ENCODE measurements around the gene FMNL1.
"Not testable (repeated sequence)": the region's sequence is repeated elsewhere in the genome, so short reads cannot be mapped to it uniquely, and the experiment has no call there.

Gene FMNL1

DNA sequence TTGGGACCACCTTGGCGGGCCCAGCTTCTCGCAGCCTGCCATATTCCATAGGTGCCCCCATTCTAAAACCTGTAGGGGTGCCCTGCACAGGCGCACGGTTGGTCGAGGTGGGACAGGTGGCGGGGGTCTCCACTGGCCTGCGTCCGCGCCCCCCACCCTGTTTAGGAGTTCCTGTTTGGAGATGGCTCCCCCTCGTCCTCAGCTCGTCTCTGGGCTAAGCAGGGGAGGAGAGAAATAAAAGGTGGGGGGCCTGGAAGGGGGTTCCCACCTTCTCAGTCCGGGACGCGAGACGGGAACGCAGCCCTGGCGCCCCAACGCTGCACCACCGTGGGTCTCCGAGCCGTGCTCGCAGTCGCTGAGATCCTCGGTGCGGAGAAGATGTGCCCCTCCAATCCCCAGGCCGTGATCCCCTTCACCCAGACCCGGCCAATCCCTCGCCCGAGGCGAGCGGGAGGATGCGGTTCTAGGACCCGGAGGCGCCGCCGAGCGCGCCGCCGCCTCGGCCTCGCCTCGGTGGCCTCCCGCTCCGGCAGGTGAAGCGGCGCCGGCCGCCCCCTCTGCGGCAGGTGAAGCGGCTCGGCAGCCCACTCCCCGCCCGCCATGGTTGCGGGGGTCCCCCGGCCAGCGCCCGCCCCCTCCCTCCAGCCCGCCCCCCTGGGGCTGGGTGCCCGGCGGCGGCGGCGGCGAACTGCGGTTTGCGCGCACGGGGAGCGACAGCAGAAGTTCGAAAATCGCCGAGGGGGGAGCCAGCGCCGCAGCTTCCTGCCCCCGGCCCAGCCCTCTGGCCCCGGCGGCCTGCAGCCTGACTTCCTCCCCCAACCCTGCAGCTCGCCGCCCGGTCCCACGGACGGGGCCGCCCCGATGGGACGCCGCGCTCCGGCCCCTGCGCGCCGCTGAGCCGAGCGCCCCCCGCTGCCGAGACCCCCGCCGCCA is at the start of gene FMNL1:
TSS of gene FMNL1 (plus strand) at position 805 of the 933 bp plus-strand sequence. CDS start 240 bp downstream, outside the sequence.
- DNase-seq (ENCODE audit: low read depth in 2 of 2): no peak

DNA sequence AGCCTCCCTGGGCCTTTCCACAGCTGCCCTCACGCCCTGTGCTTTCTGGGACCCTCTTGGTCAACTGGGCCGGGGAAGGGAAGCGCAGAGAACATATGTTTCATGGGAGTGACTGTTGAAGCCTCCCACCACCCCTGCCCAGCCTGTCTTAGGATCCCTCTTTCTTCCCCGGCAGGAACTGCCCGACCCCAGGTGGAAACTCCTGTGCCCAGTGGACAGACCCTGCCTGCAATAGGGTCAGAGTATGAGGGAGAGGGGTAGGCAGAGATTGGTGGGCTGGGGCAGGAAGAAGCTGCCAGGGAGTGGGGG is 49.5 kb upstream of the FMNL1 start:
- no peak for DNase-seq (ENCODE audit: low read depth in 2 of 2)

- no peak for DNase-seq (ENCODE audit: low read depth in 2 of 2)
Measured at GRCh38 chr17:45172541-45173286, 49.0 kb upstream of the FMNL1 start.

GRCh38 chr17:45175759-45176115 is 45.9 kb upstream of the FMNL1 start:
- no peak for DNase-seq (ENCODE audit: low read depth in 2 of 2)

DNA sequence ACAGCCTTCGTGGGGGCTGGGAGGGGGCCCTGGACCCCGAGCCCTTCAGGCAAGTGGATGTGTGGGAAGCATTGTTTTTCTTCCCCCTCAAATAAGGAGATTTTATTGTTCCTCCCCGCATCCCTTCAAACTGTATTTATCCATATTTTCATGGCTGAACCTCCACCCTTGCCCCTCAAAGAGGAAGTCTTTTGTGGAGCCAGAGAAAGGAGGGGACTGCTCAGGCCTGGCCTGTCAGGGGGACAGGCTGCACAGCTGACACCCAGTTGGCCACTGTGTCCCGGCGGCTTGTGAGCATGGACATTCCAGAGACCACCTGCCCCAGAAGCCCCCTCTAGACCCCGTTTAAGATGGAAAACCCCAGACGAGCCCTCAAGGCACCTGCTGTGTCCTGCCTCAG is 44.1 kb upstream of the FMNL1 start:
- DNase-seq (ENCODE audit: low read depth in 2 of 2): no peak

DNA sequence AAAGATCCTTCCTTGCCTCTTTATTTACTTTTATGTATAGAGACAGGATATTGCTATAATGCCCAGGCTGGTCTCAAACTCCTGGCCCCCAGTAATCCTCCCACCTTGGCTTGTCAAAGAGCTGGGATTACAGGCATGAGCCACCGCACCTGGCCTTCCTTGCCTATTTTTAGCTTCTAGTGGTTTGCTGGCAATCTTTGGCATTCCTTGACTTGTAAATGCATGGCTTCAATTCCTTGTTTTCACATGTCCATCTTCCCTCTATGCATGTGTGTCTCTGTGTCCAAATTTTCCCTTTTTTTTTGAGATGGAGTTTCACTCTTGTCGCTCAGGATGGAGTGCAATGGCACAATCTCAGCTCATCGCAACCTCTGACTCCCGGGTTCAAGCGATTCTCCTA is 37.5 kb upstream of the FMNL1 start:
- no peak for DNase-seq (ENCODE audit: low read depth in 2 of 2)

GRCh38 chr17:45186801-45187354 is 34.8 kb upstream of the FMNL1 start:
- no peak for DNase-seq (ENCODE audit: low read depth in 2 of 2)

DNA sequence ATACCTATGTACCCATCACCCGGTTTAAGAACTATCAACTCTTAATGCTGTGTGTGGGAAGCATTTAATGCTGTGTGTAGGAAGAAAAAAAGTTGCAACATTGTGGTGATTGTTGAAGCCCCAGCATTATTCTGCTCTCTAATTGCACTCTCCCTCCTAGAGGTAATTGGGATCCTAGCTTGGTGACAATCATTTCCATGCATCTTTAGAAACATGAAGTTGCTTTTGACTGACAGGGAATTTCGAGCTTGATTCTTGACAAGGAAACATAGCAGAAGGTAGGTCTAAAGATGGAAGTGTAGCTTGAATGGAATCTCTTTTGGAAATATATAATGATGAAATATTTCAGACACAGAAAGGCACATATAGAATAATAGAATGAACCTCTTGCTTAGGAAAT is 32.7 kb upstream of the FMNL1 start:
- no peak for DNase-seq (ENCODE audit: low read depth in 2 of 2)

- DNase-seq (ENCODE audit: low read depth in 2 of 2): no peak
Measured at GRCh38 chr17:45190503-45191255, 31.0 kb upstream of the FMNL1 start.

- no peak for DNase-seq (ENCODE audit: low read depth in 2 of 2)
Measured at GRCh38 chr17:45195424-45195823, 26.3 kb upstream of the FMNL1 start.

DNA sequence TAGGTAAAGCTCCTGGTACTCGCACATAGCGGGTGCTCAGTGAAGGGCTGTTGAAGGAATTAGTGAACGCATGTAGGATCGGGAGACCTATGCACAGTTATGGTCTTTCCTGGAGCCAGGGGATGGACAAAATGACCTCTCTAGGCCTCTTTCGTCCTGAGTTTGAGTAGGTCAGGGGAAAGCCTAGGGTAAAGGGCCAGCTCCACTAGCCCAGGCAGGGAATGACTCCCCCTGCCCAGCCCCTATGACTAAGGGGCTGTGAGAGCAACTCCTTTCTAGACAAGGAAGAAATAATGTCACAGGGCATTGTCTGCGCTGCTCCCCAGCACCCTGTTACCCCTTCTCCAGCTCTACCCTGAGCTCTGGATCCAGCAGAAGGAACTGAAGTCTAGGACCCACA is 24.6 kb upstream of the FMNL1 start:
- DNase-seq (ENCODE audit: low read depth in 2 of 2): no peak

DNA sequence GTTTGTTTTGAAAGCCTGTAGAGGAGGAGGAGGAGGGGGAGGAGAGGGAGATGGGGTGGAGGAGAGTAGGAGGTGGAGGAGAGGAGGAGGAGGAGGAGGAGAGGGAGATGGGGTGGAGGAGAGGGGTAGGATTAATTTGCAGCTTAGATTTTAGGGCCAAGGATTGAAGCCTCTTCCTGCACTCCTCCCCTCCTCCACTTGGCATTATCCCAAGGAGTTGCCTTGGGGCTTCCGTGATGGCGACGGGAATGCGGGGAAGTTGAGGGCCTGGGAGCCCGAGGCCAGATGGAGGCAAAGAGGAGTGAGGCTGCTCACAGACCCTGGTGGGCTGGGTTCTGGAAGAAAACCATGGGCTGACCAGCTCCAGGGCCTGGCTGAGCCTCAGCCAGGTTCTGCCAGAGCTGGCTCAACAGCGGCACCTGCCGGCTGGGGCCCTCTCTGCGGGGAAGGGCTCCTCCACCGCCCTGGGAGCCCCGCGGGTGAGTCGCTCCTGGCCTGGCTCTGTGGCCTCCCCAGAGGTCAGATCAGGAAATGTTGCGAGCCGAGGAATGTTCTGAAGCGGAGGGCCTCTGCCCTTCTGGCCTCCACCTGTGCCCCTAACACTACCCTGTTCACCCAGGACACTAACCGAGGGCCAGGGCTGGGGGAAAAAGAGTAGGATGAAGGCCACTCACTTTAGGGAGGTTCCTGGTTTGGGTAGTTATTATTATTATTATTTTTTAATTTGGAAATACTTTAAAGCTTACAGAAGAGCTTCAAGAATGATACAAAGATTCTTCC is 23.9 kb upstream of the FMNL1 start:
- peak; percentile 61 to 65 for DNase-seq (ENCODE audit: low read depth in 2 of 2)

DNA sequence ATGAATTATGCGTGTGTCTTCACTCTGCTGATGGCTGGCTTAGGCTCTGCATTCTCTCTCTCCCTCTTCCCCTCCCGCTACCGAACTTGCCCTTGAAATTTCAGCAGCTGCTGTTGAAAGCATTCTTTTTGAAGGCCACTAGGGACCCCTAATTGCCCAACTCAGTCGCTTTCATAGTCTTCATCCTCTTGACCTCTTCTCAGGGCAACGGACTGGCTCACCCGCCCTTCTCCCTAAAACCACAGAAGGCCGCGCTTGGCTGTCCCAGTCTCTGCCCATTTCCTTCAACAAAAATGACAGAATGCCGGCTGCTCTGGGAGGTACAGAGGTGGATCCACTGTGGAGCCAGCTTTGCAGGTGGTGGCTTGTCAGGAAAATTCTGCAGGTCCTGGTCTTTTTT is 21.0 kb upstream of the FMNL1 start:
- no peak for DNase-seq (ENCODE audit: low read depth in 2 of 2)

- DNase-seq (ENCODE audit: low read depth in 2 of 2): no peak
Measured at GRCh38 chr17:45201457-45201856, 20.2 kb upstream of the FMNL1 start.

DNA sequence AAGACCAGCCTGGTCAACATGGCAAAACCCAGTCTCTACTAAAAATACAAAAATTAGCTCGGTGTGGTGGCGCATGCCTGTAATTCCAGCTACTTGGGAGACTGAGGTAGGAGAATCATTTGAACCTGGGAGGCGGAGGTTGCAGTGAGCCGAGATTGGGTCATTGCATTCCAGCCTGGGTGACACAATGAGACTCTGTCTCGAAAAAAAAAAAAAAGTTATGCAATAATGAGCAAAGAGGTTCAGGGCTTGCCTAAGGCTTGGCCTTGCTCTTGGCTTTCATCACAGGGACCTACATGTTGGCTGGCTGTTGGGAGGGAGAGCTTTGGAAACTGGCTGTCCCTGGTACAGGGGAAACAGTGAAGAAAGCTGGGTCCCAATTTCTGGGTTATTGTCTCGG is 19.8 kb upstream of the FMNL1 start:
- not testable (repeated sequence) for DNase-seq (ENCODE audit: low read depth in 2 of 2)

DNA sequence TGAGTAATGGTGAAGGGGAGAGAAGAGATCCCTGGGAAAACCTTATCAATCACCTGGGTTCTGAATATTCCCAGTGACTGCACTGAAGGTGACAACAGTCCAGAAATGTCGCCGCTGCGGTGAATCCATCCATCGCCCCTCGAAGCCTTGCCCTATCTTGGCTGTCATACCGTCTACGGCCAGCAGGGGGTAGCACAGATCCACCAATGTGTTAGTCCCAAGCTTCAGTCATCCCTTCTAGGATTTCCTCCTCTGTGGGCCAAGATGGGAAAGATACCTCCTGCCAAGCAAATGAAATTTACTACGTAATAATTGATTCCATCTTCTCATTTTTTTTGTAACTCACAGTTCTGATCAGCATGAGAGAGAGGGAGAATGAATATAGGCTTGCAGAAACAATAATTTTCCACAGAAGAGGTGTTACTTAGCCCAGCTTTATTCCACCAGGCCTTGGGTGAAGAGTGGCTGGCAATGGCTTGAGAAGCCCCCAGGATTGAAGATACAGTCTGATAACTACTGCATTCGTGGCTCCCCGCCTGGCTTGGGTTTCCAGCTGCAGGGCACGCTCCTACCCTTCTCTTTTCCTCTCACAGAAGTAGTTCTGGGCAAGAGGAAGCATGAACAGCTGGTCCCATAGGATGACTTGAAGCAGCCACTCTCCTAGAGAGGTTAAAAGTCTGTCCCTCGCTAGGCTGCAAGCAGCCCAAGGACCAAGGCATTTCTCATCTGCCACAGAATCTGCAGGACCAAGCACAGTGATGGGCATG is 2.6 kb upstream of the FMNL1 start:
- DNase-seq (ENCODE audit: low read depth in 2 of 2): peak in 1 of 2 donors; percentile 74

- no peak for DNase-seq (ENCODE audit: low read depth in 2 of 2)
Measured at GRCh38 chr17:45220079-45220478, 1.6 kb upstream of the FMNL1 start.

GRCh38 chr17:45222014-45222288 is 266 bp downstream of the FMNL1 start:
- DNase-seq (ENCODE audit: low read depth in 2 of 2): no peak

GRCh38 chr17:45222289-45222995 is 757 bp downstream of the FMNL1 start:
- DNase-seq (ENCODE audit: low read depth in 2 of 2): no peak

DNA sequence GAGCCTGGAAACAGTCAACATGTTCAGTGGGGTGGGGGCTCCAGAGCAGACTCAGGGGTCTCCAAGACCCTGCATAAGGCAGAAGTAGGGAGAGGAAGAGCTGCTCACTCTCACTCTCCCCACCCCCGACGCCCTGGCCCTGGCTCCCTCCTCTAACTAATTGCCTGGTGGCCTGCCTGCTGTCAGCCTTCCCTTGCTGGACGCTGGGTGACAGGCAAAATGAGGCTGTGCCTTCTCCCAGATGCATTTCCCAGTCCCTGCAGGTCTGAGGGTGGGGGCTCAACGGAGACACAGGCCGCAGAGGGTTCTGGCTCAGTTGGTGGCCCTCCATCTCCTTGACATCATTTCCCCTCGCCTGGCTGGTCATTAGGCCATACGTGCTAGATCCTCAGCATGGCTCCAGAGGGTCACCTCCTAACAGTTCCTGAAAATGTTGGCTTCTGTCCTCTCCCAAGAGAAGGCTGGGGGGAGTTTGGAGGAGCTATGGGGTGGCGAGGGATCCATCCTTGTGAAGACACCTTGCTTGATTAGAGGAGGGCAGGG is 1.4 kb downstream of the FMNL1 start:
- DNase-seq (ENCODE audit: low read depth in 2 of 2): no peak

Data from stimulated activated CD8-positive, alpha-beta memory T cell treated with anti-CD3 and anti-CD28 coated beads, Interleukin-15, amount 100 ng/mL, for 4 hours (primary cell).